Stimulated activated effector memory CD8-positive, alpha-beta T cell treated with anti-CD3 and anti-CD28 coated beads, Interleukin-12 subunit alpha, Interleukin-12 subunit beta, amount 100 ng/mL, for 72 hours (primary cell): ENCODE measurements around the gene GRID1.

Experiments
- ATAC-seq: fragments of 150-1000 bp; cut with Tn5 transposase; 2 replicates; pipeline ENCODE4 v1.10.0; 2021
- DNase-seq, 2 donors: peaks; one replicate each; pipeline ENCODE4 v3.0.0; 2021 to 2022; ENCODE audit warnings: low spot score in 2 of 2
- H3K27ac Mint-ChIP-seq: one replicate; pipeline ENCODE4 v1.8.0; 2022; ENCODE audit warnings: mild to moderate bottlenecking, mixed read lengths
- H3K36me3 Mint-ChIP-seq: one replicate; pipeline ENCODE4 v1.8.0; 2022; ENCODE audit warnings: mild to moderate bottlenecking, mixed read lengths
- H3K4me1 Mint-ChIP-seq: one replicate; pipeline ENCODE4 v1.8.0; 2022; ENCODE audit warnings: mixed read lengths
- H3K4me3 Mint-ChIP-seq: one replicate; pipeline ENCODE4 v1.8.0; 2022; ENCODE audit warnings: mild to moderate bottlenecking, mixed read lengths
- H3K9me3 Mint-ChIP-seq: one replicate; pipeline ENCODE4 v1.8.0; 2022; ENCODE audit warnings: mixed read lengths

The GRID1 gene

GRCh38 chr10:85594239-85594638, 772.4 kb downstream of the GRID1 start:
- Mint-ChIP-seq H3K4me3 (no peak overlapping the region), H3K9me3 (no peaks in the 10 kb centered on the region), H3K36me3 (no peaks in the 10 kb centered on the region), H3K27ac (no peak overlapping the region), H3K4me1 (peaks cover 12% of the 10 kb centered on the region)
- ATAC-seq: peak; percentile 74
- peak in 1 of 2 donors; percentile 34 for DNase-seq

DNA sequence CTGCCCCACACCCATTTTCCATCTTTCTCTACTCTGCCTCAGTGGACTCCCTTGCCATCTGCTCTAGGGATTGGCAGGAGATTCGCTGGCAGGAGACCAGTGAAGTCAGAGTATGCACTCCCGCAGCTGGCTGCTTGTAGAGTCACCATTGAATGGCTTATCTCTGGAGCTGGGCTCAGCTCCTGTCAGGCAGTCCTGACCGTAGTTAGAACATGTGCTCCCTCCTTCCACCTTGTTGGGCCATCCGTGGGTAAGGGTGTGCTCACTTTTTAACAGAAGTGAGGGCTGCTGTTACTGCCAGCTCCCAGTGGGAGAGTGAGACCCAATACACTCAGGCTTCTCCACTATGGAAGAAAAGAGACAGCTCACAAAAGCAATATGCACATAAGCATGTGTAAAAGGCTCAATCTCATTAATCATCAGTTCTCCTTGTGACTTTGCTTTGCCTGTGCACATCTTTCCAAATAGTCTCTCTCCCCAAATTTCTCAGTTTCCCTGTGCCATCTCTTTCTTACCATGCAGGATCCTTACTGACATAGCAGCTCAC, 773.3 kb downstream of the GRID1 start:
- Mint-ChIP-seq H3K27ac (no peak overlapping the region), H3K4me3 (no peak overlapping the region), H3K4me1 (peaks cover 12% of the 10 kb centered on the region), H3K36me3 (no peaks in the 10 kb centered on the region), H3K9me3 (no peaks in the 10 kb centered on the region)
- ATAC-seq: no peak
- no peak for DNase-seq

DNA sequence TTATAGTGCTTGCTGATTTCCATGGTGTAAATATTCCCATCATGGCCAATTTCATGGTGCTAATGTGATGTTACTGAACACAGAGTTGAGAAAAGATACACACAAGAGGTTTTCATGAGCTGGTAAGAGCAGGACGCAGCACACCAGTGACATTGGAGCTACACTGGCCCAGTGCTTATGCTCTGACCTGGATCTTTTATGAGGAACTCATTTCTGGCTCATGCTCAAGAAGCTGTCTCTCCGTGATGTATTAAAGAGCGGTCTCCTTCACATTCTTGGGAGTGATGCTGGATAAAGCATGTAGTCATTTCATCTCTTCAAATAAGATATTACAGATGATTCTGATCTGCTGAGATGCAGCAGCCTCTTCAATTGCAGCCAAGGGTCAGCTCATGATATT, 785.2 kb downstream of the GRID1 start:
- no peak for ATAC-seq
- H3K9me3 Mint-ChIP-seq: no peaks in the 10 kb centered on the region
- no peaks in the 10 kb centered on the region for H3K36me3 Mint-ChIP-seq
- no peaks in the 10 kb centered on the region for H3K4me1 Mint-ChIP-seq
- DNase-seq: no peak
- no peak overlapping the region for H3K27ac Mint-ChIP-seq
- H3K4me3 Mint-ChIP-seq: no peak overlapping the region

GRCh38 chr10:85580585-85580984, 786.0 kb downstream of the GRID1 start:
- H3K27ac Mint-ChIP-seq: no peak overlapping the region
- no peaks in the 10 kb centered on the region for H3K9me3 Mint-ChIP-seq
- DNase-seq (no peak), ATAC-seq (no peak)
- no peaks in the 10 kb centered on the region for H3K4me1 Mint-ChIP-seq
- H3K4me3 Mint-ChIP-seq: no peak overlapping the region
- no peaks in the 10 kb centered on the region for H3K36me3 Mint-ChIP-seq

GRCh38 chr10:85578860-85579259, 787.7 kb downstream of the GRID1 start:
- ATAC-seq: no peak
- Mint-ChIP-seq H3K36me3 (no peaks in the 10 kb centered on the region), H3K4me1 (no peaks in the 10 kb centered on the region), H3K4me3 (no peak overlapping the region), H3K27ac (no peak overlapping the region), H3K9me3 (no peaks in the 10 kb centered on the region)
- DNase-seq: no peak

GRCh38 chr10:85575441-85575840, 791.2 kb downstream of the GRID1 start:
- H3K27ac Mint-ChIP-seq: no peak overlapping the region
- H3K4me3 Mint-ChIP-seq: no peak overlapping the region
- H3K9me3 Mint-ChIP-seq: peaks cover 2% of the 10 kb centered on the region
- ATAC-seq: no peak
- no peaks in the 10 kb centered on the region for H3K36me3 Mint-ChIP-seq
- H3K4me1 Mint-ChIP-seq: no peaks in the 10 kb centered on the region
- no peak for DNase-seq

GRCh38 chr10:85570871-85571270, 795.7 kb downstream of the GRID1 start:
- Mint-ChIP-seq H3K9me3 (peaks cover 4% of the 10 kb centered on the region), H3K36me3 (no peaks in the 10 kb centered on the region), H3K27ac (no peak overlapping the region), H3K4me1 (no peaks in the 10 kb centered on the region), H3K4me3 (no peak overlapping the region)
- no peak for ATAC-seq
- DNase-seq: no peak

- no peak for DNase-seq
- H3K9me3 Mint-ChIP-seq: peaks cover 2% of the 10 kb centered on the region
- H3K36me3 Mint-ChIP-seq: no peaks in the 10 kb centered on the region
- H3K4me3 Mint-ChIP-seq: no peak overlapping the region
- no peaks in the 10 kb centered on the region for H3K4me1 Mint-ChIP-seq
- no peak overlapping the region for H3K27ac Mint-ChIP-seq
- ATAC-seq: no peak
Observed at GRCh38 chr10:85565381-85565780, 801.2 kb downstream of the GRID1 start.

GRCh38 chr10:85558533-85558932, 808.1 kb downstream of the GRID1 start:
- no peak overlapping the region for H3K27ac Mint-ChIP-seq
- H3K4me1 Mint-ChIP-seq: no peaks in the 10 kb centered on the region
- H3K4me3 Mint-ChIP-seq: no peak overlapping the region
- no peaks in the 10 kb centered on the region for H3K9me3 Mint-ChIP-seq
- ATAC-seq (no peak), DNase-seq (no peak)
- no peaks in the 10 kb centered on the region for H3K36me3 Mint-ChIP-seq

DNA sequence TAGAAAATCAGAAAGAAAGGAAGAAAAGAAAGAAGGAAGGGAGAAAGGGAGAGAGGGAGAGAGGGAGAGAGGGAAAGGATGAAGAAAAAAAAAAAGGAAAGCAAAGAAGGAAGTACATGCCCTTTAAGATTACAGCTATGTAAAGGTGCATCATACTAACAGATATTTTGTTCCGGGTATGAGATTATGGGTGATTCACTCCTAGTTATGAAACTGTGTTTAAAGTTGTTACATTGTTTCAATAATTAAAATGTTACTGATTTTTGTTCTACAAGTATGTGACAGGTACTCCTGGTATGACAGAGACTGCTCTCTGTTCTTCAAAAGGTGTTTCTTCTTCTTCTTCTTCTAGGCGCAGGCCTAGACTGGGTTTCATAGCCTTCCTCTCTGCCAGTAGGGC, 808.9 kb downstream of the GRID1 start:
- no peaks in the 10 kb centered on the region for H3K4me1 Mint-ChIP-seq
- no peak for ATAC-seq
- no peaks in the 10 kb centered on the region for H3K9me3 Mint-ChIP-seq
- DNase-seq: no peak
- no peak overlapping the region for H3K27ac Mint-ChIP-seq
- H3K4me3 Mint-ChIP-seq: no peak overlapping the region
- H3K36me3 Mint-ChIP-seq: no peaks in the 10 kb centered on the region

- no peak overlapping the region for H3K27ac Mint-ChIP-seq
- H3K36me3 Mint-ChIP-seq: no peaks in the 10 kb centered on the region
- H3K9me3 Mint-ChIP-seq: no peaks in the 10 kb centered on the region
- no peak for ATAC-seq
- no peak overlapping the region for H3K4me3 Mint-ChIP-seq
- H3K4me1 Mint-ChIP-seq: no peaks in the 10 kb centered on the region
- DNase-seq: no peak
Observed at GRCh38 chr10:85557077-85557476, 809.5 kb downstream of the GRID1 start.
